ENCODE measurements around the gene HAGH.
"Not testable (repeated sequence)": the region's sequence is repeated elsewhere in the genome, so short reads cannot be mapped to it uniquely, and the experiment has no call there.

HAGH gene

DNA sequence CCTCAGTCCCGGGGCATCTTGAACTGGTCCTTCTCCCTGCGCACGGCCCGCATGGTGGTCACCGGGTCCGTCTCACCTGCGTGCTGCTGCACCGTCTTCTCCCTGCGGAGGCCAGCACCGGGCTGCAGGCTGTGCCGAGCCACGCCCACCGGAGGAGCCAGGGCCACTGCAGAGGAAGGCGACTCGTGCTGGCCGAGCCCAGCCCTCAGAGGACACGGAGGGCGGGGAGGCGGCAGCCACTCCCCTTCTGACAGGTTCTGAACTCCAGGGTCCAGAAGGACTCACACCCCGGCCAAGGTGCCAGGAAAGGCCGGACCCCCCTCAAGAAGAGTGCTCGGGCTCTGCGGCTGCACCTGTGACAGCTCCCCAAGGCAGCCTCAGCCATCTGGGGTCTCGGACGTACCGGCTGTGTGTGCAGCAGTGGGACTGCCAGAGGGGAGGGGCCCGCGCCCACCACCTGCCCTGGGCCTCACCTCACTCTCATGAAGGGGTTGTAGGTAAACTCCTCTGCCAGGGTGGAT lies 17.3 kb downstream of the HAGH start:
- DNase-seq: no peak

DNA sequence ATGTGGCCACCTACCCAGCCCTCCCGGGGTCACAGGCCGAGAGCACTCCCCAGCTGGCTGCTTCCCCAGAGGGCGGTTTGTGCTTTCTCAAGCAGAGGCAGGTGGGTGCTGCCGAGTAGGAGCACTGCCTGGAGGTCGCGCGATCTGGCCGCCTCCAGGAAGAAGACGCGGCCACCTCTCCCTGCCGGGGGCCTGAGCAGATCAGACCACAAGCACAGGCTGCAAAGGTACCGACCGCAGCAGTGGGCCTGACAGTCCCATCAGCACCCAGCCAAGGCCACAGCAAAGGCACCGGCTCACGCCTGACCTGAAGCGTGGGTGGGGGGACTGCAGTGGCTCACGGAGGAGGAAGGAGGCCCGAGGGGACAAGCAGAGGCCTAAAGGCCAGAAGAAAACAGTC lies 17.9 kb downstream of the HAGH start:
- DNase-seq: no peak

DNA sequence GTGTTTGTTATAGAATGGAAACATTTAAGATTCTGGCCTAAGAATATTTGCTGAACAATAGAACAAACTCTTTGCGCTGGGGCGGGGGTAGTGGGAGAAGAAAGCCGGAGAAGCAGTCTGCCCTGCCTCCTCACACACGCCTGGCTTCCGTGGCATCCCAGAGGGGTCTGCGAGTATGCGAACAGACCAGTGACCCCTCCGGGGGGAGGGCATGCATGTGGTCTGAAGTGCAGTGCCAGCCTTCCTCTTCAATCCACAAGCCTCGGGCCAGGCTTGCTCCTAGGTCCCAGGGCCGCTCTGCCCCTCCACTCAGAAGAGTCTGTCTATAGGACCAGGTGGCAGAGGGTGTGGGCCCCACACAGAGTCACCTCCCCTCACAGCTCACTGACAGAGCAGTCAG lies 19.0 kb downstream of the HAGH start:
- DNase-seq: no peak

DNA sequence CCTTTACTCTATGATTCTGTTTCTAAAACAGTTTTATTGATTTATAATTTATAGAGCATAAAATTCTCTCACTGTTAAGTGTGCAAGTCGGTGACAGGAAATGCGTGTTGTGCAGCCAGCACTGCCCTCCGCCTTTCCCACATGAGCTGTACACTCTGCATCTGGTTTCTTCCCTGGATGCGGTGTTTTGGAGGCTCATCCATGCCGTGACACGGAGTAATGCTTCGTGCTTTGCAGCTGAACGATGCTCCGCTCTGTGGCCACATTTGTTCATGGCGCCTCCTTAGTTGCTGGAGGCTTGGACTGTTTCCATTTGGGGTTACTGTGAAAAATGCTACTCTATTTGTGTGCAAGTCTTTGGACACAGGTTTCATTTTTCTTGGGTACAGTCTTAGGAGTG lies 25.9 kb downstream of the HAGH start:
- DNase-seq: no peak

DNA sequence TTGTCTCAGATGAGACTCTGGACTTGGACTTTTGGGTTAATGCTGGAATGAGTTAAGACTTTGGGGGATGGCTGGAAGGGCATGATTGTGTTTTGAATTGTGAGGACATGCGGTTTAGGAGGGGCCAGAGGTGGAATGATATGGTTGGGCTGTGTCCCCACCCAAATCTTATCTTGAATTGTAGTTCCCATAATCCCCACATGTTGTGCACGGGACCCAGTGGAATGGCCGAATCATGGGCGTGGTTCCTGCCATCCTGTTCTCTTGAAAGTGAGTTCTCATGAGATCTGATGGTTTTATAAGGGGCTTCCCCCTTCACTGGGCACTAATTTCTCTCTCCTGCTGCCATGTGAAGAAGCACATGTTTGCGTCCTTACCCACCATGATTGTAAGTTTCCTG lies 27.4 kb downstream of the HAGH start:
- DNase-seq: not testable (repeated sequence)

DNA sequence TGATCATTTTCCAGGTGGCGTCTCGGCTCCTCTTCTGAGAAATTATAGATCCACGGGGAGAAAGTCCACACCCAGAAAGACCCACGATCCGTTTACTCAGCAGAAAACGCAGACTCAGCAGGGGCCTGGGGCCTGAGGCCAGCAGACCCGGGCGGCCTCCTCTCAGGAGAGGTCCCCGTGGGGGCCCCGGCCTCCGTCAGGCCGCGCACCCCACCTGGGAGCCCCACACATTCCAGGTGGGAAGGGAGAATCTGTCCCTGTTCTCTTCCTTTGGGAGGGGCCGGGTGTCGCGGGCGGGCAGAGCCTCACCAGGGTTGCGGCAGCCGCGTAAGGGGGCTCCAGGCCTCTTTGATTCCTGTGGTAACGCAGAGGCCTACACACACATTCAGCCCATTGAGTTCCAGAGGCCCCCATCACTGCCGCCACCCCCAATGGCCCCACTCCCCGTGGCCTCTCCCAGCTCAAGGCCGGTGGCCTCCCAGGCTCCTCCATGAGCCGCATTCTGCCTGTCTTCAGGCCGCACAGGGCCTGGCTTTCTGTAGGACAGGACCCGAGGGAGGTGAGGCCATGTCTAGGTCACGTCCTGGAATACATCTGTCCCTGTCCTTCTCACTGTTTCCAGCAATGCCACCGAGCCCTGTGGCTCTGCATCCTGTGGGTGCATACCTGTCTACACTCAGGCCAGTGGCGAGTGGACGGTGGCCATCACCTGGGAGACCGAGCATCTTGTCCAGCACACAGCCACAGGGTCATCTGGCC lies 31.5 kb downstream of the HAGH start:
- DNase-seq: no peak

DNA sequence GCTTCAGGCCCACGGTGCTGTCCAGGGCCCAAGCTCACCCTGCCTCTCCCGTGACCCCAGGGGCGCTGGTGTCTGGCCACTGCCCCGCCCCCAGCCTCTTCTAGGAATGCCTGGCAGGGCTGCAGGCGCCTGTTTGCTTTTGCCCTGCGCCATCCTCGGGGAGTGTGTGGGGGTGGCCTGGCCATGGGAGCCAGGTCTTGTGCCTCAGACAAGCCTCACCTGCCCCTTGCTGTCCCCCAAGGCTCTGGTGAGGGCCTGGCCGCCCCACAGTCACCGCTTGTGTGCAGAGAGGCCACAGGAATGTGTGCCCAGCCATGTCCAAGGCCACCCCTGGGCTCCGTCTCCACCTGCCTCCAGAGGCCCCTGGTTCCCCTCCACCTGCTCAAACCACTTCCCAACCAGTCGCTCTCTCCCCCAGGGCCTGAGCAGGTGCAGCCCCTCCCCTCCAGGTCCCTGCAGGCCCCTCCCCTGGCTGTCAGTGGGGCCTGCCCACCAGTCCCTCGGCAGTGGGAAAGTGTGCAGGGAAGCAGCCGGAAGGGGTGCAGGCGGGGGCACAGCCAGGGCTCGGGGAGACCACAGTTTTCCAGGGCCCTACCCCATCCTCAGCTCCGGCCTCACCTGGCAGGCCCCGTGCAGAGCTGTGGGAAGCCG lies 32.3 kb downstream of the HAGH start:
- no peak for DNase-seq

DNA sequence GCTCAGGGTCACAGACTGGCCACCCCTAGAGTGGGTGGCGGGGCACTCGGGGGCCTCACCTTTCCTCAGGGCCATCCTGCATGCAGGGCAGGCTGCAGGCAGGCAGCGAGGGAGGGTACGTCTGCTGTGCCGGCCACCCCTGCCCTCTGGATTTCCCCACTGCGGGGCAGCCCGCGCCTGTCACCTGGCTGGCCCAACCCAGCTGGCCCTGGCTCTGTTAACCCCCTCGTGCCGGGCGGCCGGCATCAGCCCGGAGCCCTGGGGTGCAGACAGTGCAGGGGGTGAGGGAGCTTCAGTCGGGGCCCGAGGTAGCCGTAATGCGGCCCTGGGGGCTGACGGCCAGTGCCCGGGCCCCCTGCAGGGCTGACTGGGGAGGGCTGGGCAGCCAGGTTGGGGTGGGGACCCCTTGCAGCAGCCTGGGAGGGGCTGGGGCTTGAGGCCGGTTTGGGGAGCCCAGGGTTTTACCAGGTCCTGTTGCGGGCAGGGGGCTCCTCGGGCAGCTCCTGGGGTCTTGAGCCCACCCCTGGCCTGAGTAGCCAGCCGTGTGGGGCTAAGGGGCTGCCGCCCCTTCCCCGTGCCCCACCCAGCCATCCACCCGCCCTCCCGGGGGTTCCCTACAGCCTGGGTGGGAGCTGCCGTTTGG lies 32.9 kb downstream of the HAGH start, which contains the start of gene IGFALS:
Gene IGFALS, minus strand, starts transcription at position 128 of the 643 bp plus-strand sequence. Its CDS starts 53 bp downstream, at position 75.
- DNase-seq: no peak

DNA sequence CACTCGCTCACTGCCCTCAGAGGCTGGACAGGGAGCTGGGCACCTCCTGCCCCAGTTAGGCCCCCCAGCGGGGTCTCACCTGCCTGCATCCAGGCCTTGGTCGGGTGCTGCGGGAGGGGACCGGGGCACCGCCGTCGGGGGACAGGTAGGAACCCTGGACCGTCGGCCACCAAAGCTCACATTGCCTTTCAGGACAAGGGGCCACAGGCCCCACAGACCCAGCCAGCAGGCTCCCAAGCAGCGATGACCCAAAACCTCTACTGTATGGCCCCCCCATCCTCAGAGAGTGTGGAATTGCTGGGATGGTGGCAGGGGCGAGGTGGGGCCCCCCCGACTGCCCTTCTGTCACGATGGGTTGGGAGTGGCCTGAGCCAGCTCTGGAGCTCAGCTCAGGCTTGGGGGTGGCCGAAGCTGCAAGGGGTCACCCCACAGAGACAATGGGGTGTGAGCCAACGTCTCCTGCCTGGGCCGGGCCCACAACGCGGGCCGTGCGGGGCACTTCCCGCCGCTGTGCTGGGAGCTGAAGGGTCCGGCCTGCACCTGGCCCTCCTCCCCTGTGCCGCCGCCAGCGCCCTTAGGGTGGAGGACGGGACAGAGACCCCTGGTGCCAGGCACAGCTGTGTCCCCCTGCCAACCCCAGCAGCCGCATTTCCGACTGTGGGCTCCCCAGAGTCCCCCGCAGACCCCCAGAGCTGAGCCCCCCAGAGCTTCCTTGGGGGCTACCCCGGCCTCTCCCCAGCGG lies 33.6 kb downstream of the HAGH start:
- no peak for DNase-seq

DNA sequence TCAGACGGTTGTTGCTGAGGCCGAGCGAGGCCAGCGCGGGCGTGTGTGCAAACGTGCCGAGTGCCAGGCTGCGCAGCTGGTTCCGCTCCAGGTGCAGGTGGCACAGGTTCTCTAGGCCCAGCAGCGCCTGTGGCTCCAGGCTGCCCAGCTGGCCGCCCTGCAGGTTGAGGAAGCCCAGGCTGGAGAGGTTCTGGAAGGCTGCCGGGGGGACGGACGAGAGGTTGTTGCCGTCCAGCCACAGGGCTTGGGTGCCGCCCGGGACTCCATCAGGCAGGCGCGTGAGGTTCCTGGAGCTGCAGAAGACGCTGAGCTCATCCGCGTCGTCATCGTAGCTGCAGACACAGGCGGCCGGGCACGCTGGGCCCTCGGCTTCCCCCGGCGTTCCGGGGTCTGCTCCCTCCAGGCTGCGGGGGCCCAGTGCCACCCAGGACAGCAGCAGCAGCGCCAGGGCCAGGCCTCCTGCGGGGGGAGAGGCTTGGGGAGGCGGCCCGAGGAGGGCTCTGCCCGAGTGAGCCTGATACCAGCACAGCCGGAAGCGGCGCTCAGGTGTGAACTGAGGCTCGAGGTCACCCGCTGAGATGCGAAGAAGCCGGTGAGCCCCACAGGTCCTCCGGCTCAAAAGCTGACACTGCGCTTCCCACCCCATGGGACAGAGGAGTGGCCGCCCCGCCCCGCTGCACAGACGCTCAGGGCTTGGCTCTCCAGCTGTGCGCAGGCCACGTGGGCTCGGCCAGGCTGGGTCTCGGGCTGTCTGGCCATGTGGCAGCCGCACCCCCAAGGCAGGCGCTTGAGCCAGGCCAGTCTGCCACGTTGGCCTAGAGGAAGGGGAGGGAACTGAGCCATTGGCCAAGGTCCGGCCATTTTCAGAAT lies 34.4 kb downstream of the HAGH start:
- DNase-seq: no peak

DNA sequence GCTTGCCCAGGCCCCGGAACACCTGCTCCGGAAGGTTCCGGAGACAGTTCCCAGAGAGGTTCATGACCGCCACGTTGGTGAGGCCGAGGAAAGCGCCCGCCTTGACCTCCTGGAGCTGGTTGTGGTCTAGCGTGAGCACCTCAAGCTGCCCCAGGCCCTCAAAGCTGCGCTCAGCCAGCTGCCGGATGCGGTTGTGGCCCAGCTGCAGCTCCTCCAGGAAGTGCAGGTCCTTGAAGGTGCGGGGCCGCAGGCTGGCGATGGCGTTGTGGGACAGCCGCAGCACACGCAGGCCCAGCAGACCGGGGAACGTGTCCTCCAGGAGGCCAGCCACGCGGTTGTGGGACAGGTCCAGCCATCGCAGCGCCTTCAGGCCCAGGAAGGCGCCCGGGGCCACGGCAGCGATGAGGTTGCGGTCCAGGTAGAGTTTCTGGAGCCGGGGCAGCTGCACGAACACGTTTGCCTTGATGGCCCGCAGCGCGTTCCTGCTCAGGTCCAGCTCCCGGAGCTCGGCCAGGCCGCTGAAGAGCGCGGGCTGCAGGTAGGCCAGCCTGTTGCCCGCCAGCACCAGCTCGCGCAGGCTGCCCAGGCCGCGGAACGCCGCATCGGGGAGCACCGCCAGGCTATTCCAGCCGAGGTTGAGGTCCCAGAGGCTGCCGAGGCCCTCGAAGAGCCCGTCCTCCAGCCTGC lies 35.2 kb downstream of the HAGH start:
- DNase-seq: no peak

DNA sequence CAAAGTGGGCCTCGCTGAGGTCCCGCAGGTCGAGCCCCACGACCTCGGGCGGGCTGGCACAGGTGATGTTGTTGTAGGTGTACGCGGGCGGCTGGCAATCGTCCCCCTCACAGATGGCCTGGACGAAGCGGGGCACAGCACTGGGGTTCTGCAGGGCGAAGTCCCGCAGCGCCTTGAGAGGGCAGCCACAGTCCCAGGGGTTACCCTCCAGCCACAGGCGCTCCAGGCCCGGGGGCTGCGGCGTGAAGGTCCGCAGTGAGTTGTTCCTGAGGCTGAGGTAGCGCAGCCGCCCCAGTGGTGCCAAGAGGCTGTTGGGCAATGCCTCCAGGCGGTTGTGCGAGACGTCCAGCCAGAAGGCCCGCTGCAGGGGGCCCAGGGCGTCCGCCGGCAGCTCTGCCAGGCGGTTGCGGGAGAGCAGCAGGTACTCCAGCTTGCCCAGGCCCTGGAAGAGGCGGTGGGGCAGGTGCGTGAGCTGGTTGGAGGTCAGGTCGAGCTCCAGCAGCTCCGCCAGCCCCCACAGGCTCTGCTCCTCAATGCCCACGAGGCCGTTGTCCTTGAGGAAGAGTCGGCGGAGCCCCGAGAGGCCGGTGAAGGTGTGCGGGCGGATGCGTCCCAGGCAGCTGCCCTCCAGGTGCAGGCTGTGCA lies 35.9 kb downstream of the HAGH start:
- no peak for DNase-seq

DNA sequence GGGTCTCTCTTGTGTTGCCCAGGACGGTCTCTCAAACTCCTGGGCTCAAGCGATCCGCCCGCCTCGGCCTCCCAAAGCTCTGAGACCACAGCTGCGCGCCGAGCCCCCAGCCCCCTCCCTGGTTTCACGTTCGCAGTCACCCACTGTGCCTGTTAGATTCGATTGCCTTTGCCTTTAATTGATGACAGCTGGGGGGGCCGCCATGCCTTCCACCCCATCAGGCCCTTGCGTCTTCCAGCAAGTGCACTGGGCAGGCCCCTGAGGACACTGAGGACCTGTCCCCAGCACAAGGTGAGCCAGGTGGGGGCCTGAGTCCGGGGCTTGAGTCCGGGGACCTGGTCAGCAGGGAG lies 36.4 kb downstream of the HAGH start:
- no peak for DNase-seq

DNA sequence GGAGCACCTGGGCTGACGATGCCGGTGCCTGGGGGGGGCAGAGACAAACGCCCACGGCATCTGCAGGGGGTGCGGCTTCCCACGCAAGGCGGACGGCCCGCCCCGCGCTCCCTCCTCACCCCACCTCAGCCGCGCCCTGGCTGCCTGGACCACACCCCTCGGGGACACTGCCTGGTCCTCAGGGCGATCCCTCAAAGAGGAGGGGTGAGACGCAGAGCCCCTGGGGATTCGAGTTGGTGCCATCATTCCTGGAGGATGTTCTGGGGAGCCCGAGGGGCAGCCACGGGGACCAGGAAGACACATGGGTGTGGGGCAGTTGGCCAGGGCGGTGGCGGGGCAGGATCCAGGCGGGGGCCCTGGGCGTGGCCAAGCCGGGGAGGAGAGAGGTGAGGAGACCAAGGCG lies 37.0 kb downstream of the HAGH start:
- DNase-seq: no peak

DNA sequence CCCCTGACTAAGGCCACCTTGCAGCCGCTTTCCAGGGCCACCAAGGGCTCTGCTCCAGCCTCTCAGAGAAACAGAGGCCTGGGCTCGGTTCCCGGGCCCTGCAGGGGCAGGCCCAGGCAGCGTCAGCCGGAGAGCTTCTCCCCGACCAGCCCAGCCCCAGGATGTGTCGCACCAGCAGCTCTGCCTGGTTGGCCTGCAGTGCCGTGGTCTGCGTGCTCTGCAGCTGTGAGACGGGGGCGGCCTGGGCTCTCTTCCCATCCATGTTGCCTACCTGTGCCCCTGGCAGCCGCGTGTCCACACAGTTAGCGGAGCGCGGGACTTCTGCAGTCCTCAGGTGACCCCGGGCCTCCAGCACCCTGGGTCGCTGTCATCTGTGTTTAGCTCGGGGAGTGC lies 37.9 kb downstream of the HAGH start:
- no peak for DNase-seq

DNA sequence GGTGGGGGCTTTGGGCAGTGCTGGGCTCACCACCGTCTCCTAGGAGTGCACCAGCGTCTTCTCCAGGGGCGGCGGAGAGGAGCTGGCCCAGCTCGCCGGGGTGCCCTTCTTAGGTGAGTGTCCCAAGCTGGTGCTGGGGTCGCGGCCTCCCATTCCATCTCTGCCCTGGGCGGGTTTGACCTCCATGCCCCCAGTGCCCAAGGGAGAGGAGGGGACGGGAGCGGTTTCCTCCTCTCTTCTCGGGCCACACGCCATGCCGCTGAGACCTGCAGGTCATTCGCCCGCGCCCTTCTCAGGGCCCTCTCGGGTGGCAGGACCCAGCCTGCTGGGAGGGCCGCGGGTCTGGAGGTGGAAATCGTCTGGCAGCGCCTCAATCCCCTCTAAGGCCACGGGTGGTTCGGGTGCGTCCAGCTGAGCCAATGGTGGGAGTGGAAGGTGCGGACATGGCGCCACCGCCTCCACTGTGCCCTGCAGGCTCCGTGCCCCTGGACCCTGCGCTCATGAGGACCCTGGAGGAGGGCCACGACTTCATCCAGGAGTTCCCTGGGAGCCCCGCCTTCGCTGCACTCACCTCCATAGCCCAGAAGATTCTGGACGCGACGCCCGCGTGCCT lies 38.4 kb downstream of the HAGH start:
- DNase-seq: no peak

DNA sequence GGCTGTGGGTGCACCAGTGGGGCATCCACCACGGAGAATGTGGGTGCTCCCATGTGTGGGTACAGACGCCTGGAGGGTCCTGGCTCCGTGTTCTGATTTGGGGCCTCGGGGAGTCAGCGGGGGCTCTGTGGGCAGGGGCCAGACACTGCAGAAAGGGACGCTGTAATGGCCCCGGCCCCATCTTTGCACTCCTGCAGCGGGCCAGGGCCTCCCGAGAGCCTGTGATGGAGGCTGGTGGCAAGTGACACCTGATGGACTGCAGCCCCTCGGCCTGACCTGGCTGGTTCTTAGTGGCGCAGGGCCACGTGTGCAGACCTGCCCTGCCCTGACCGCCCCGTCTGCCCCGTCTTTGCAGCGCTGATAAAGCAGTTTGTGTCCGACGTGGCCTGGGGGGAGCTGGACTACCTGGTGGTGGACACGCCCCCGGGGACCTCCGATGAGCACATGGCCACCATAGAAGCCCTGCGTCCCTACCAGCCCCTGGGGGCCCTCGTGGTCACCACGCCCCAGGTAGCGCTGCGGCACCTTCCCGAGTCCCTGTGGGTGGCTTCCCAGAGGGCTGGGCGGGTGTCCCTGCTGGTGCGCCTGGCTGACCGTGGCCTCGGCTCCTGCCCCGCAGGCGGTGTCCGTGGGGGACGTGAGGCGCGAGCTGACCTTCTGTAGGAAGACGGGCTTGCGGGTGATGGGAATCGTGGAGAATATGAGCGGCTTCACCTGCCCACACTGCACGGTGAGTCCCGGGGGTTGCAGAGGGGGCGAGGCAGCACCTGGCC lies 39.1 kb downstream of the HAGH start:
- DNase-seq: no peak

DNA sequence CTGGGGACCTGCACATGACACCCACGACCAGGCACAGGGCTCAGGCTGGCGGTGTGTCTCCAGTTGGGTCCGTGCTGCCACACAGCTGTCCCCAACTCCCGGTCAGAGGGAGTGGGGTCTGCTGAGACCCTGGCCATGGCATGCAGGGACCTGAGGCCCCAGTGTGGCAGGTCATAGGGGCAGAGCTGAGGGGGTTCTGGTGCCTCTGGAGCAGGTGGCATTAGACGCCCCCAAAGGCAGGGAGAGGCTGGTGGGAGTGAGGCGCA lies 39.6 kb downstream of the HAGH start:
- no peak for DNase-seq

DNA sequence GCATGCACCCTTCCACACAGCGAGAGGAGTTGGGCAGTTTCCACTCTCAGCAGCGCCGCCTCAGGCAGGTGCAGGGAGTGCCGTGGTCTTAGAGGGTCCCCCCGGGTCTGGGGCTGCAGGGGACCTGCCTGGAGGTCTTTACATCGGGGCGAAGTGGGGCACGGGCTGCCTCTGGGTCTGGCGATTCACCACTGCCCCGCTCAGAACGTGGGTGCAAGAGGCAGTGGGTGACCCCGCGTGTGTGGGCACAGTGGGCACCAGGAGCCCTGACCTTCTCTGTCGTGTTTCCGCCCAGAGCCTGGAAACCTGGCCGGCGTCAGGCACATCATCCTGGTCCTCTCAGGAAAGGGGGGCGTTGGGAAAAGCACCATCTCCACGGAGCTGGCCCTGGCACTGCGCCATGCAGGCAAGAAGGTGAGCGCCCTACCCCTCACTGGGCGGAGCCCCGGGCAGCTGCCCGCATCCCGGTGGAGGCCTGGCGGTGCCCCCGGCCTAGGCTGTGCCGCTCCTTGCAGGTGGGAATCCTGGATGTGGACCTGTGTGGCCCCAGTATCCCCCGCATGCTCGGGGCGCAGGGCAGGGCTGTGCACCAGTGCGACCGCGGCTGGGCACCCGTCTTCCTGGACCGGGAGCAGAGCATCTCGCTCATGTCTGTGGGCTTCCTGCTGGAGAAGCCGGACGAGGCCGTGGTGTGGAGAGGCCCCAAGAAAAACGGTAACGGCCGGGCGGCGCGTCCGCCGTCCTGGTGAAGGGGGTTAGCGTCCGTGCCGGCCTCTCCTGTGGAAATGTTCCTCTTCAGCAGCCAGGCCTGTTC lies 40.2 kb downstream of the HAGH start:
- no peak for DNase-seq

All from CD4-positive, alpha-beta T cell treated with Interleukin-12 subunit alpha and Interleukin-12 subunit beta, for 1 hour (primary cell).